ENCODE results near the gene CXCL5.

The CXCL5 gene

GRCh38 chr4:73998040-73999011, at the start of gene CXCL5:
Gene CXCL5 (minus strand): TSS chr4:73998677. CDS start chr4:73998581, 96 bp downstream.
- no peak for TF ChIP-seq CTCF (IDR thresholded peaks at IDR 0.05; ENCODE audit: low read depth, low read length)
- H3K4me3 ChIP-seq (ENCODE audit: low read depth, low read length) = peak within 1 kb of the TSS; percentile 34

- no peak for TF ChIP-seq CTCF (IDR thresholded peaks at IDR 0.05; ENCODE audit: low read depth, low read length)
- H3K4me3 ChIP-seq (ENCODE audit: low read depth, low read length) = no peak overlapping the region
These were observed 48.7 kb upstream of the CXCL5 start for GRCh38 chr4:74047152-74047551.

- H3K4me3 ChIP-seq (ENCODE audit: low read depth, low read length) = no peak overlapping the region
- no peak for TF ChIP-seq CTCF (IDR thresholded peaks at IDR 0.05; ENCODE audit: low read depth, low read length)
These were observed 47.3 kb upstream of the CXCL5 start for GRCh38 chr4:74045772-74046171.

DNA sequence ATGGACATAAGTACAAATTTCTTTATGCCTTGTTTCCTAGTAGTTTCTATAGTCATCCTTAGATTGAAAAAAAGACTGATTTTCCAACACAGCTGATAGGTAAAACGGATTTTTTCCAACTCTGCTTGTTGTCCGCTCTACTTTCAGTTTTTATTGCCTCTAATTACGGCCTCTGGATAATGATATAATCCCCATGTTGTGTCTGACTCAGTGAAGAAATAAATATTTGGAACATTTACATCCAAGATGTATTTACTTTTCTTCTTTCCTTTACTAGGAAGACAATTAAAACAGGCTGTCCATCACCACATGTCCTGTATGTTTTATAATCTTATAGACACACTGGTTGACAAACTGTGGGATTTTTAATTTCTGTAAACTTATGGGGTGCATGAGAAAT, 46.8 kb upstream of the CXCL5 start:
- no peak overlapping the region for H3K4me3 ChIP-seq (ENCODE audit: low read depth, low read length)
- no peak for TF ChIP-seq CTCF (IDR thresholded peaks at IDR 0.05; ENCODE audit: low read depth, low read length)

DNA sequence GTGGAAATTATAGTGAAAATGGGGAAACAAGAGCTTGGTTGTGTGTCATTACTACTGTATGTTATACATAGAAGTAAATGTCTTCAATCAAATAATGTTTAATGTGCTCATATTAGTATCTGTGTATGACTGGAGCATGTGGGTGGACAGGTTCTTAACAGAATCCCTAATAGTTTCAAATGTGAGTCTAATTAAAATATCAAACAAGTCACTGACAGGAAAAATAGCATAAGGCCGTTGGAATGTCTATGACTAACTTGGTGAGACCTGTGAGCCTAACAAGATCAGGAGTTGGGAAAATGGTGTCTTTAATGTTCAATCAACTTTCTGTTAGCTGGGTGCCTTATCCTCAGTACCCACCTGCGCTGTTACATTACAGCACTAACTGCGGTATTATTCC, 46.2 kb upstream of the CXCL5 start:
- TF ChIP-seq CTCF (IDR thresholded peaks at IDR 0.05; ENCODE audit: low read depth, low read length) = no peak
- H3K4me3 ChIP-seq (ENCODE audit: low read depth, low read length) = no peak overlapping the region

DNA sequence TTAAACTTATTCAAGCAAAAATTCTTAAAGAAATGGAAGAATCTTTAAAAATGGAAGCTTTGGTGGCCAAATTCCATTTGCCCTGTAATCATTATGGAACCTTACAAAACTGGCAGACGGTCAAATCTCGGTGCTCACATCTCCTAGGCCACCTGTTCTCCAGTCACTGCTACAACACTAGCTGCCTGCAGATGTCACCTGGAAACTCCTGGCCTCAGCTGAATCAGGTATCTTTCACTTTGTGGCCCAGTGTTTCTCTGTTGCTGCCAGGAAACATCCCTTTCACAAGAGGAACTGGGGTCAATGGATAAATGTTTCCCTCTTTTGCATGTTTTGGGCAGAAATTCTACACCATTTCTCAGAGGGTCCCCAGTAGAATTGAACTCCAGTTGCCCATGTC, 44.2 kb upstream of the CXCL5 start:
- TF ChIP-seq CTCF (IDR thresholded peaks at IDR 0.05; ENCODE audit: low read depth, low read length) = no peak
- H3K4me3 ChIP-seq (ENCODE audit: low read depth, low read length) = no peak overlapping the region

GRCh38 chr4:74041418-74041817, 42.9 kb upstream of the CXCL5 start:
- no peak for TF ChIP-seq CTCF (IDR thresholded peaks at IDR 0.05; ENCODE audit: low read depth, low read length)
- no peak overlapping the region for H3K4me3 ChIP-seq (ENCODE audit: low read depth, low read length)
